CD4-positive, alpha-beta T cell (primary cell): ENCODE data around the gene VSTM2B. TPM values are rescaled to one million over a fixed set of nuclear protein-coding genes. Genes with fewer than 3 reads are reported as not detected.
A peak's percentile ranks its signal among the peaks of the same experiment; 100 is the strongest.

Source experiments
- ATAC-seq: fragments of 200-7000 bp; cut with Tn5 transposase; one replicate; pipeline ENCODE4 v1.10.0; 2022; ENCODE audit warnings: mild to moderate bottlenecking; ENCODE audit not compliant: poor library complexity
- CTCF ChIA-PET: fragments of 350-600 bp; sonication (Branson Sonifier 250); formaldehyde crosslinking; loops from one replicate; lab custom pipeline; 2021; ENCODE audit warnings: antibody characterized with exemption, inconsistent platforms; lab: Charles Lee
- POLR2A ChIA-PET: fragments of 350-600 bp; sonication (Branson Sonifier 250); formaldehyde crosslinking; loops from one replicate; lab custom pipeline; 2021; ENCODE audit warnings: antibody characterized with exemption, inconsistent platforms; lab: Charles Lee
- DNase-seq, 14 experiments: peaks; one replicate each; pipeline ENCODE4 v3.0.0-alpha.2; 2013 to 2020; ENCODE audit warnings: mixed read lengths in 2 of 14
- H3K27ac ChIP-seq, 2 donors: one replicate each; pipeline versions ENCODE4 v1.5.1 to v1.7.0; 2013; ENCODE audit warnings: low read length in 2 of 2, low read depth in 1 of 2, mild to moderate bottlenecking in 1 of 2
- H3K27me3 ChIP-seq, 2 experiments: 1 replicate in 1 of 2; 2 replicates in 1 of 2; pipeline versions ENCODE4 v1.6.1 to v1.7.0; 2013; ENCODE audit warnings: low read length in 2 of 2, control low read depth in 1 of 2, mild to moderate bottlenecking in 1 of 2, moderate library complexity in 1 of 2; ENCODE audit not compliant: insufficient read depth in 2 of 2, control insufficient read depth in 1 of 2
- H3K36me3 ChIP-seq: one replicate; pipeline ENCODE4 v1.6.1; 2013; ENCODE audit warnings: low read length, control low read depth; ENCODE audit not compliant: insufficient read depth
- H3K4me1 ChIP-seq: one replicate; pipeline ENCODE4 v1.6.1; 2013; ENCODE audit warnings: low read length, control low read depth; ENCODE audit not compliant: insufficient read depth
- H3K4me3 ChIP-seq: one replicate; pipeline ENCODE4 v1.5.1; 2013; ENCODE audit warnings: mild to moderate bottlenecking, low read length, moderate library complexity
- H3K9me3 ChIP-seq, 2 experiments: 1 replicate in 1 of 2; 2 replicates in 1 of 2; pipeline versions ENCODE4 v1.6.1 to v1.7.0; 2013; ENCODE audit warnings: low read length in 2 of 2, mild to moderate bottlenecking in 2 of 2, control low read depth in 1 of 2, moderate library complexity in 1 of 2; ENCODE audit not compliant: control insufficient read depth in 1 of 2, insufficient read depth in 1 of 2
- H3K27ac Mint-ChIP-seq: one replicate; pipeline ENCODE4 v1.8.0; 2020; ENCODE audit warnings: mixed read lengths
- H3K27me3 Mint-ChIP-seq: one replicate; pipeline ENCODE4 v1.8.0; 2021; ENCODE audit warnings: mixed read lengths
- H3K36me3 Mint-ChIP-seq: one replicate; pipeline ENCODE4 v1.8.0; 2021; ENCODE audit warnings: low read depth, mixed read lengths
- H3K4me1 Mint-ChIP-seq: one replicate; pipeline ENCODE4 v1.8.0; 2021; ENCODE audit warnings: low read depth, mixed read lengths
- H3K4me3 Mint-ChIP-seq: one replicate; pipeline ENCODE4 v1.8.0; 2020; ENCODE audit warnings: mild to moderate bottlenecking, mixed read lengths
- H3K9me3 Mint-ChIP-seq: one replicate; pipeline ENCODE4 v1.8.0; 2020; ENCODE audit warnings: mixed read lengths
- intact Hi-C, 2 experiments: fragments of 100-400 bp; cut with DNase I in 1 of 2; cut with micrococcal nuclease in 1 of 2; formaldehyde crosslinking; loops; one replicate each; pipeline versions ENCODE4 v1.15.1 to v1.9.0; 2023 to 2025; cut with DNase I, micrococcal nuclease
- total RNA-seq, 174 experiments: library from RNA in 2 of 174; stranded (reverse) in 2 of 174; gene quantifications; one replicate each; pipeline ENCODE4 v1.2.3 and lab custom pipeline; 2021 to 2026
- TF ChIP-seq, protein P1 (sequence below): fragments of 200-600 bp; IDR thresholded peaks from one replicate; pipeline ENCODE4 v1.8.0; 2022; ENCODE audit warnings: antibody characterized with exemption, mild to moderate bottlenecking

The VSTM2B gene
- total RNA-seq, 2 experiments from 2014 or later: not detected

DNA sequence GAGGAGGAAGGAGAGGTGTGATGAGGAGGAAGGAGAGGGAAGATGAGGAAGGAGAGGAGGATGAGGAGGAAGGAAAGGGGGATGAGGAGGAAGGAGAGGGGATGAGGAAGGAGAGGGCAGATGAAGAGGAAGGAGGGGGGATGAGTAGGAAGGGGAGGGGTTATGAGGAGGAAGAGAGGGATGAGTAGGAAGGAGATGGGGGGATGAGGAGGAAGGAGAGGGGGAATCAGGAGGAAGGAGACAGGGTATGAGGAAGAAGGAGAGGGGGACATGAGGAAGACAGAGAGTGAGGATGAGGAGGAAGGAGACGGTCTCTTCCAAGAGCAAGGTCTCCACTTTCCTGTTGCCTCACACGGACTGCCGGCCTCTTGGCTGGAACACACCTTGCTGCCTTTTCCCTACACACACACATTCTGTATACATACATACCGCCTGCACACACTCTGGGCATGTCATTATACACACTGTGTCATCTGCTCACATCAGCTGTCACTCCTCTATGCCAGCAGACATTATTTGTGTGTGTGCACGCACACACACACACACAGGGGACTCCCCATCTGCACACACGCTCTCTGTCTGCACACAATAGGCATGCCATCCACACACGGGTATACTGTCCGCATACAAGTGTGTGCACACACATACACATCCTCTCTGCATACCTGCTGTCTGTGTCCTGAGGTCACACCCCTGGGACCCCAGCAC is 11.1 kb upstream of the VSTM2B start:
- ATAC-seq (peak; percentile 60), DNase-seq (peak in 1 of 14 experiments; percentile 3)
- Mint-ChIP-seq H3K27me3 (peaks cover 24% of the 10 kb centered on the region), H3K27ac (no peak overlapping the region), H3K4me1 (no peaks in the 10 kb centered on the region), H3K9me3 (no peaks in the 10 kb centered on the region), H3K36me3 (no peaks in the 10 kb centered on the region), H3K4me3 (no peak overlapping the region)
- Histone ChIP-seq H3K36me3 (no peaks in the 10 kb centered on the region), H3K27ac (no peak overlapping the region), H3K4me3 (no peak overlapping the region), H3K4me1 (no peaks in the 10 kb centered on the region), H3K27me3 (peaks cover 18 to 32% of the 10 kb centered on the region in 2 experiments), H3K9me3 (peaks cover 0 to 15% of the 10 kb centered on the region in 2 experiments)
- intact Hi-C loops: no loop called here
- POLR2A ChIA-PET: no interaction called here
- CTCF ChIA-PET: no interaction called here
- TF ChIP-seq, protein P1, sequence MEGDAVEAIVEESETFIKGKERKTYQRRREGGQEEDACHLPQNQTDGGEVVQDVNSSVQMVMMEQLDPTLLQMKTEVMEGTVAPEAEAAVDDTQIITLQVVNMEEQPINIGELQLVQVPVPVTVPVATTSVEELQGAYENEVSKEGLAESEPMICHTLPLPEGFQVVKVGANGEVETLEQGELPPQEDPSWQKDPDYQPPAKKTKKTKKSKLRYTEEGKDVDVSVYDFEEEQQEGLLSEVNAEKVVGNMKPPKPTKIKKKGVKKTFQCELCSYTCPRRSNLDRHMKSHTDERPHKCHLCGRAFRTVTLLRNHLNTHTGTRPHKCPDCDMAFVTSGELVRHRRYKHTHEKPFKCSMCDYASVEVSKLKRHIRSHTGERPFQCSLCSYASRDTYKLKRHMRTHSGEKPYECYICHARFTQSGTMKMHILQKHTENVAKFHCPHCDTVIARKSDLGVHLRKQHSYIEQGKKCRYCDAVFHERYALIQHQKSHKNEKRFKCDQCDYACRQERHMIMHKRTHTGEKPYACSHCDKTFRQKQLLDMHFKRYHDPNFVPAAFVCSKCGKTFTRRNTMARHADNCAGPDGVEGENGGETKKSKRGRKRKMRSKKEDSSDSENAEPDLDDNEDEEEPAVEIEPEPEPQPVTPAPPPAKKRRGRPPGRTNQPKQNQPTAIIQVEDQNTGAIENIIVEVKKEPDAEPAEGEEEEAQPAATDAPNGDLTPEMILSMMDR: no peak

DNA sequence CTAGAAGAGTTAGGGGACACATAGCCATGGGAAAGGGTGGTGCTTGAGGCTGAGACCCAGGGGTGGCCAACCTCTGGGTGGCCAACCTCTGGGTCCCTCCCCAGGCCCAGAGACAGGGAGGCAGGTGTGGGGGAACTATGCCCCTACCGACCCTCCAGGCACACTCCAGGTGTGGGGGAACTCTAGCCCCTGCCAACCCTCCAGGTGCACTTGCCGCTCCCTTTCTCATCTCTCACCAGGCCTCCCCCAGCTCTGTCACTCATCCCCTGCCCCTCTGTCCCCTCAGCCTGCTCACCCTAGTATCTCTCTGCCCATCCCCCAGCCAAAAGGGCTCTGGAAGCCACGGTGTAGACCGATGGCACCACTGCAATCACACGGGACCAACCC is 10.6 kb upstream of the VSTM2B start:
- intact Hi-C loops: no loop called here
- POLR2A ChIA-PET: no interaction called here
- H3K36me3 Mint-ChIP-seq: no peaks in the 10 kb centered on the region
- Histone ChIP-seq H3K9me3 (peaks cover 0 to 13% of the 10 kb centered on the region in 2 experiments), H3K27ac (no peak overlapping the region), H3K4me3 (no peak overlapping the region), H3K36me3 (no peaks in the 10 kb centered on the region), H3K27me3 (peaks cover 14 to 28% of the 10 kb centered on the region in 2 experiments), H3K4me1 (no peaks in the 10 kb centered on the region)
- no peak for DNase-seq
- H3K27me3 Mint-ChIP-seq: peaks cover 24% of the 10 kb centered on the region
- CTCF ChIA-PET: no interaction called here
- no peaks in the 10 kb centered on the region for H3K4me1 Mint-ChIP-seq
- H3K27ac Mint-ChIP-seq: no peak overlapping the region
- H3K4me3 Mint-ChIP-seq: no peak overlapping the region
- no peaks in the 10 kb centered on the region for H3K9me3 Mint-ChIP-seq
- ATAC-seq: no peak
- TF ChIP-seq, protein P1: no peak

DNA sequence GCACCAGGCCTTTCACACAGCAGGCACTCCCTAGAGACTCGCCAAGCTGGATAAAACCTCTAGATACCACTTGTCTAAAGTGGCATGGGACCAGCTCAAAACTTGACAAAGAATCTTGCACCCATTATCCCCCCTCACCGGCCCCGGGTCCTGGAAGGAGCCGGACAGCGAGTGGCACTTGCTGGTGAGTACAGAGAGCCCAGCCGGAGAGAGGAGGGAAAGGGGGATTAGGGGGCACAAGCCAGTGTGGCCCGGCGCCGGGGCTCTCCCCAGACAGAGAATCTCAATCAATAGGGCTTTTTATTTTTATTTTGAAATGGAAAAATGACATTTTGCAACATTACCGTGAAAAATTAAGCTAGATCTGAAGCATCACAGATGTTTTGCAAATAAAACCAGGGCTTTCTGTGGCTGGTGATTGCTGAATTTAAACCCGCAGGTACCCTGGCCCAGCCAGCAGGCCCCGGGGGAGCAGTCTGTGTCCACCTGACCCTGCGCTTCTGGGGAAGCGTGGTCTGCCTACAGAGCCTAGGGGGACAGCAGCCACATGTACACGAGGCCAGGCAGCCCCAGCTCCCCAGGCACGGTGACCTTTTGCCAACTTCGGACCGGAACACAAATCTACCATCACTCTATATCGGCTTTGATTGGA is 10.0 kb upstream of the VSTM2B start:
- no peak overlapping the region for H3K27ac ChIP-seq
- peaks cover 11 to 23% of the 10 kb centered on the region in 2 experiments for H3K27me3 ChIP-seq
- Mint-ChIP-seq H3K27me3 (peaks cover 26% of the 10 kb centered on the region), H3K9me3 (no peaks in the 10 kb centered on the region), H3K4me3 (no peak overlapping the region), H3K4me1 (no peaks in the 10 kb centered on the region), H3K36me3 (no peaks in the 10 kb centered on the region), H3K27ac (no peak overlapping the region)
- TF ChIP-seq, protein P1: no peak
- intact Hi-C loops: no loop called here
- H3K4me3 ChIP-seq: no peak overlapping the region
- H3K4me1 ChIP-seq: no peaks in the 10 kb centered on the region
- ATAC-seq (no peak), DNase-seq (no peak)
- CTCF ChIA-PET: no interaction called here
- H3K9me3 ChIP-seq: peaks cover 0 to 13% of the 10 kb centered on the region in 2 experiments
- POLR2A ChIA-PET: no interaction called here
- no peaks in the 10 kb centered on the region for H3K36me3 ChIP-seq
